Measurements from ENCODE around the gene CDCP2.

Gene CDCP2

DNA sequence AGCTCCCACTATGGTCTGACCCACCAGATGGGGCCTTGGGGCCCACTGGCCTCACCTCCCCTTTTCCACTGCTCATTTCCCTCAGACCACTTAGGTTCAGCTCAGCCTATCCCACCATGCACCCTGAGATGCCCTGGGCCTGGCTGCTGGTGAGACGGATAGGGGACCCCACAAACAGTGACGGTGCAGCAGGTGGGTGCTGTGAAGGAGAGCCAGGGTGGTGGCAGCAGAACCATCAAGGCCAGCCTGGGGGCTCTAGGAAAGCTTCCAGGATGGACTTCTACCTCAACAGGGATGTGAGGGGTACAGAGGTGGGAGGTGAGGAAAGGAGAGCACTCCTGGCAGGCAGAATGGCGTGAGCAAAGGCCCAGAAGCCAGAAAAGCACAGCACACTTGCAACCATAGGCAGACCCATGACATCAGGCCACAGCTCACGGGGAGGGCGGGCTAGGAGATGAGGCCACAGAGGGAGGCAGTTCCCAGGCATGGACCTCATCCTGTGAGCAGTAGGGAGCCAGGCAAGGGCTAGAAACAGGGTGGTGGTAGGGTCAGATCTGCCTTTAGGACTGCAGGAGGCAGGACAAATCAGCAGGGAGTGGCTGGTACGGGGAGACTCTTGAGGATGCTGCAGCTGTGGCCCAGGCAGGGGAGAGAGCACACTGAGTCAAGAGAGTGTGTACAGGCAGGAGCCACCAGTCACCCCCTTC is 24.0 kb upstream of the CDCP2 start:
- no peak overlapping the region for H3K4me3 ChIP-seq (replicated peaks in 1 of 2; ENCODE audit: low read depth in 2 of 2, low read length in 2 of 2)
- TF ChIP-seq, protein P1, sequence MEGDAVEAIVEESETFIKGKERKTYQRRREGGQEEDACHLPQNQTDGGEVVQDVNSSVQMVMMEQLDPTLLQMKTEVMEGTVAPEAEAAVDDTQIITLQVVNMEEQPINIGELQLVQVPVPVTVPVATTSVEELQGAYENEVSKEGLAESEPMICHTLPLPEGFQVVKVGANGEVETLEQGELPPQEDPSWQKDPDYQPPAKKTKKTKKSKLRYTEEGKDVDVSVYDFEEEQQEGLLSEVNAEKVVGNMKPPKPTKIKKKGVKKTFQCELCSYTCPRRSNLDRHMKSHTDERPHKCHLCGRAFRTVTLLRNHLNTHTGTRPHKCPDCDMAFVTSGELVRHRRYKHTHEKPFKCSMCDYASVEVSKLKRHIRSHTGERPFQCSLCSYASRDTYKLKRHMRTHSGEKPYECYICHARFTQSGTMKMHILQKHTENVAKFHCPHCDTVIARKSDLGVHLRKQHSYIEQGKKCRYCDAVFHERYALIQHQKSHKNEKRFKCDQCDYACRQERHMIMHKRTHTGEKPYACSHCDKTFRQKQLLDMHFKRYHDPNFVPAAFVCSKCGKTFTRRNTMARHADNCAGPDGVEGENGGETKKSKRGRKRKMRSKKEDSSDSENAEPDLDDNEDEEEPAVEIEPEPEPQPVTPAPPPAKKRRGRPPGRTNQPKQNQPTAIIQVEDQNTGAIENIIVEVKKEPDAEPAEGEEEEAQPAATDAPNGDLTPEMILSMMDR (IDR thresholded peaks at IDR 0.05; ENCODE audit: low read depth, low read length) = no peak
- DNase-seq (ENCODE audit: low read depth in 2 of 2) = no peak

DNA sequence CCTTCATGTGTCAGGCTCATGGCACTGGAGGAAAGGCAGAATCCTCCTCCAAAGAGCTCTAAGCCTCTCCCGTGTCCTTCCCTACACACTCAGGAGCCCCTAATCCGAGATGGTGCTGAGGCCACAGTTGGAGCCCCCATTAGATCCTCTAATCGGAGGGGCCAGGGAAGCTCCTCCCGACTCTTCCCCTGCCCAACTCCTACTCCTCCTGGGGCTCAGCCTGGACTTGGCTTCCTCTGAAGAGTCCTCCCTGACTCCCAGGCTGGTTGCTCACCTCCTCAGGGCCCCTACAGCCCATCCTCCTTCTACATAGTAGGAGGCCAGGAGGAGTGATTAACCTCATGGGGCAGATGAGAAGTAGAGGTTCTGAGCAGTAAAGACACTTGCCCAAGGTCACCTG is 21.3 kb upstream of the CDCP2 start:
- TF ChIP-seq, protein P1 (IDR thresholded peaks at IDR 0.05; ENCODE audit: low read depth, low read length) = no peak
- H3K4me3 ChIP-seq (replicated peaks in 1 of 2; ENCODE audit: low read depth in 2 of 2, low read length in 2 of 2) = no peak overlapping the region
- DNase-seq (ENCODE audit: low read depth in 2 of 2) = no peak

DNA sequence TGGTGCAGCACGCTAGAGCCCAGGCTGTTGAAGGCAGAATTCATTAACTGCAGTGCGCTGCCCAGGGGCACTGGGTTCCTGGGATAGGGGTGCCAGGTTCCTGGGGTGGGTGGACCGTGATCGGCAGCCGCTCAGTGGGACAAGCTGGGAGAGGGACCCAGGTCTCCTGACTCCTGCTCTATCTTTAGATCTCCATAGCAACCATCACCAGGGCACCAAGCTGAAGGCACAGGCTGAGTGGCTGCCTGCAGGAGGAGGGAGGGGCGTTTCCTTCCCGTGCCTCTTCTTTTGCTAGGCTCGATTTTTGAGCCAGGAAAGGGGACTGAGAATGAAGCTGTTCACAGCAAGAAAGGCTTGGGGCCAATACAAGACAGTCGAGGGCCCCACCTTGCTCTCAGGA is 20.9 kb upstream of the CDCP2 start:
- DNase-seq (ENCODE audit: low read depth in 2 of 2) = no peak

DNA sequence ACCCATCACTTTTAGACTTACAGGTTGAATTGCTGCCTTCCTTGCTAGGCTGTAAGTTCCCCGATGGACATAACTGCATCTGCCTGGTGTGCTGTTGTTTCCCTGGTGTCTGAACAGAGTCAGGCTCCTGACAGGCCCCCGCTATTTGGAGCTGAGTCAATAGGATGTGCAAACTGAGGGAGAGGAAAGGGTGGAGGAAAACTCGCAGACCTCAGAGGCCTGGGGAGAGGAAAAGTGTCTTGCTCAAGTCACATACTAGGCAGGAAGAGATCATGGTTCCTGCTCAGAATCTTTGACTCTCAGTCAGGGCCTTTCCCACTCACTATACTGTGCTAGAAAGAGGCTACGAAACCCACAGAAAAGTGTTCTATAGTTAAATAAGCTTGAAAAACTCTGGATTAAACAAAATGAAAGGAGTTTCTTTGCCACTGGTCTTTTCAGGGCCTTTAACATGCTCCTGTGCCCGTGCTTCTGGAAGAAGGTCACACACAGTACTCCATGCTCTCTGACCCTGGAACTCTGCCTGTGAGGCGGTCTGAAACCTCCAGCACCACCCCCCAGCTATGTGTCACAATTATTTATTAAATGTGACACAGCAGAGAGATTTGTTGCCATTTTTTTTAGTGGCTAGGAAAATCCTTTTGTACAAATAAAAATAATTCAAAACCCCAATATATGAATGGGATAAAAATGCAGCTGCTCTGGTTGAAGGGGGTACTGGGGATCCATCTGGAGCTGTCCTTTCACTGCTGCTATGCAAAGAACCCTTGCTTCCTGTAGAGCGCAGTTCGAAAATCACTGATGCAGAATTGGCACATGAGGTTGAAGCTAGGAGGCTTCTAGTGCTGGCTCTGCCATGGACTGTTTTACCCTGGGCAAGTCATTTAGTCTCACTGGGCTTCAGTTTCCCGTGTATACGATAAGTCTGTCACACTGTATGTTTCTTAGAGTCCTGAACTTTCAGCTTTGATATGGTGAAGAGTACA is 20.1 kb upstream of the CDCP2 start:
- H3K4me3 ChIP-seq (replicated peaks in 1 of 2; ENCODE audit: low read depth in 2 of 2, low read length in 2 of 2) = no peak overlapping the region
- DNase-seq (ENCODE audit: low read depth in 2 of 2) = peak; percentile 46 to 62
- TF ChIP-seq, protein P1 (IDR thresholded peaks at IDR 0.05; ENCODE audit: low read depth, low read length) = no peak

More for the DNA sequence above, 20.9 kb upstream of the CDCP2 start:
- TF ChIP-seq, protein P1 (IDR thresholded peaks at IDR 0.05; ENCODE audit: low read depth, low read length) = no peak
- H3K4me3 ChIP-seq (replicated peaks in 1 of 2; ENCODE audit: low read depth in 2 of 2, low read length in 2 of 2) = no peak overlapping the region

DNA sequence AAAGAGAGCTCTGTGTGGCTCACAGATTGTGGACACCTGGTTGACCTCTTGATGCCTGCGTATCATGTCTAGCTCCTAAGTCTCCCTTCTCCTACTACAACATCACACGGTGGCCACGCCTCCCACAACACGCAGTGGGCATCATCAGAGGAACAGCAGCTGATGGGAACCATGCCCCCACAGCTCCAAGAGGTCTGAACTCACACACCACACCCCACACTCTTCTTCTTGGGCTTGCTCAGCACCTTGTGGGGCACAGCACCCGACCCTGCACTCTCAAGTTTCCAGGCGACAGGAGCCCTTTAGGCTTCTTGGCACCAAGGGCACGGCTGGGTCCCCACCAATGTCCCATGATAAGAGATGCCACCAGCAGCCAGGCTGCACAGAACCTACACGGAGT is 18.8 kb upstream of the CDCP2 start:
- no peak overlapping the region for H3K4me3 ChIP-seq (replicated peaks in 1 of 2; ENCODE audit: low read depth in 2 of 2, low read length in 2 of 2)
- no peak for DNase-seq (ENCODE audit: low read depth in 2 of 2)
- TF ChIP-seq, protein P1 (IDR thresholded peaks at IDR 0.05; ENCODE audit: low read depth, low read length) = no peak

DNA sequence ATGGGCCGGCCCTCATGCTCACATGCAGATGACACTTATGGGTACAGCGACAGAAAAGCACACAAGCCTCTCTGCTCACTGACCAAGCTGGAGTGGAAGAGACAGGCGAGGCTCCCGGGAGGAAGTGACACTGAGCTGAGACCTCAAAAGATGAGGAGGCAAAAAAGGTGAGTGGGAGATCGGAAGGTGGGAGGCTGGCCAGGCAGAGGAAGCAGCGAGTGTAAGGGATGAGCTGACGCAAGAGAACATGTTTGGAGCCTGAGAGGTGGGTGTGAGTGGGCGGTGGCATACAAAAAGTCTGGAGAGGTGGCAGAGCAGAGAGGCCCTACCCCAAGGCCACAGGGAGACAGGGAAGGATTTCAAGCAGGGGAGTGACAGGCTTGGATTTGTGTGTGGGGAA is 18.2 kb upstream of the CDCP2 start:
- no peak for DNase-seq (ENCODE audit: low read depth in 2 of 2)
- TF ChIP-seq, protein P1 (IDR thresholded peaks at IDR 0.05; ENCODE audit: low read depth, low read length) = no peak

More for the DNA sequence above, 18.2 kb upstream of the CDCP2 start:
- H3K4me3 ChIP-seq (replicated peaks in 1 of 2; ENCODE audit: low read depth in 2 of 2, low read length in 2 of 2) = no peak overlapping the region
